Measurements from ENCODE around the gene ECE2. TPM values are rescaled to one million over a fixed set of nuclear protein-coding genes. Genes with fewer than 3 reads are reported as not detected.

ECE2 gene
- total RNA-seq (2022; extraction: Qiagen RNA extraction; ENCODE audit: low read depth): not detected in 5 replicates

GRCh38 chr3:184275961-184276910, at the start of gene ECE2:
ECE2 (plus strand) TSS chr3:184276022; CDS start chr3:184276154, 132 bp downstream.

GRCh38 chr3:184229394-184230080, 46.3 kb upstream of the ECE2 start, which contains the start of gene VWA5B2:
VWA5B2 (plus strand) TSS chr3:184229585; CDS start chr3:184230529, 944 bp downstream.

GRCh38 chr3:184248454-184249411, 27.1 kb upstream of the ECE2 start, which contains the start of gene ALG3:
ALG3 (minus strand) TSS chr3:184248962; CDS start chr3:184248940, 22 bp downstream.

GRCh38 chr3:184249412-184250166, 26.2 kb upstream of the ECE2 start, which contains the start of gene EEF1AKMT4:
EEF1AKMT4 (plus strand) TSS chr3:184249672; CDS start chr3:184249695, 23 bp downstream.

GRCh38 chr3:184261270-184261853, 14.5 kb upstream of the ECE2 start, which contains the start of gene CAMK2N2:
CAMK2N2 (minus strand) TSS chr3:184261553; CDS start chr3:184261285, 268 bp downstream.

GRCh38 chr3:184298759-184299487, 23.1 kb downstream of the ECE2 start, which contains the start of gene PSMD2:
PSMD2 (plus strand) TSS chr3:184299241; CDS start chr3:184299267, 26 bp downstream.

GRCh38 chr3:184314363-184314699, 38.5 kb downstream of the ECE2 start, which contains the start of gene EIF4G1:
EIF4G1 (plus strand) TSS chr3:184314606; CDS start chr3:184315797, 1,191 bp downstream.

GRCh38 chr3:184337399-184337714, 61.5 kb downstream of the ECE2 start, which contains the start of gene FAM131A:
FAM131A (plus strand) TSS chr3:184337600; CDS start chr3:184337631, 31 bp downstream.

Other genes starting within 250 kb of the ECE2 start
- gene HTR3D, start 244.3 kb upstream of the ECE2 start, total RNA-seq (2022; extraction: Qiagen RNA extraction; ENCODE audit: low read depth): not detected in 5 replicates
- not detected in 5 replicates for gene HTR3C, start 223.0 kb upstream of the ECE2 start, total RNA-seq (2022; extraction: Qiagen RNA extraction; ENCODE audit: low read depth)
- gene HTR3E, start 179.0 kb upstream of the ECE2 start, total RNA-seq (2022; extraction: Qiagen RNA extraction; ENCODE audit: low read depth): not detected in 5 replicates
- 27.3 to 30.4 TPM (median 28.5 TPM) in 5 replicates for gene EIF2B5, start 140.7 kb upstream of the ECE2 start, total RNA-seq (2022; extraction: Qiagen RNA extraction; ENCODE audit: low read depth)
- 17.4 to 26.4 TPM (median 25.2 TPM) in 5 replicates for gene DVL3, start 120.6 kb upstream of the ECE2 start, total RNA-seq (2022; extraction: Qiagen RNA extraction; ENCODE audit: low read depth)
- gene AP2M1, start 101.2 kb upstream of the ECE2 start, total RNA-seq (2022; extraction: Qiagen RNA extraction; ENCODE audit: low read depth): 292 to 335 TPM (median 319 TPM) in 5 replicates
- 33.3 to 36.1 TPM (median 34.4 TPM) in 5 replicates for gene ABCF3, start 89.8 kb upstream of the ECE2 start, total RNA-seq (2022; extraction: Qiagen RNA extraction; ENCODE audit: low read depth)
- gene VWA5B2, start 46.4 kb upstream of the ECE2 start, total RNA-seq (2022; extraction: Qiagen RNA extraction; ENCODE audit: low read depth): 0.24 to 0.54 TPM (median 0.44 TPM) in 5 replicates
- 54.1 to 81.7 TPM (median 74.6 TPM) in 5 replicates for gene ALG3, start 27.1 kb upstream of the ECE2 start, total RNA-seq (2022; extraction: Qiagen RNA extraction; ENCODE audit: low read depth)
- gene EEF1AKMT4, start 26.4 kb upstream of the ECE2 start, total RNA-seq (2022; extraction: Qiagen RNA extraction; ENCODE audit: low read depth): 8.7 to 14.7 TPM (median 12.7 TPM) in 5 replicates
- gene CAMK2N2, start 14.5 kb upstream of the ECE2 start, total RNA-seq (2022; extraction: Qiagen RNA extraction; ENCODE audit: low read depth): 0.72 to 1.6 TPM (median 1.3 TPM) in 5 replicates
- gene PSMD2, start 23.2 kb downstream of the ECE2 start, total RNA-seq (2022; extraction: Qiagen RNA extraction; ENCODE audit: low read depth): 323 to 418 TPM (median 327 TPM) in 5 replicates
- gene EIF4G1, start 38.6 kb downstream of the ECE2 start, total RNA-seq (2022; extraction: Qiagen RNA extraction; ENCODE audit: low read depth): 253 to 285 TPM (median 259 TPM) in 5 replicates
- gene FAM131A, start 61.6 kb downstream of the ECE2 start, total RNA-seq (2022; extraction: Qiagen RNA extraction; ENCODE audit: low read depth): 7.5 to 11.3 TPM (median 10.3 TPM) in 5 replicates
- gene CLCN2, start 85.6 kb downstream of the ECE2 start, total RNA-seq (2022; extraction: Qiagen RNA extraction; ENCODE audit: low read depth): 4.1 to 6.6 TPM (median 5.4 TPM) in 5 replicates
- 72.7 to 79.0 TPM (median 75.1 TPM) in 5 replicates for gene POLR2H, start 85.7 kb downstream of the ECE2 start, total RNA-seq (2022; extraction: Qiagen RNA extraction; ENCODE audit: low read depth)
- gene THPO, start 102.2 kb downstream of the ECE2 start, total RNA-seq (2022; extraction: Qiagen RNA extraction; ENCODE audit: low read depth): not detected in 5 replicates
- gene CHRD, start 104.0 kb downstream of the ECE2 start, total RNA-seq (2022; extraction: Qiagen RNA extraction; ENCODE audit: low read depth): 0.11 to 0.37 TPM (median 0.27 TPM) in 5 replicates

Measured in A549 treated with RU486 at 1 μM for 4 hours (cell line).